CD4-positive, CD25-positive, alpha-beta regulatory T cell (primary cell): Measurements from ENCODE around the gene CNN1. TPM values are rescaled to one million over a fixed set of nuclear protein-coding genes. Genes with fewer than 3 reads are reported as not detected.

ENCODE experiments used
- ATAC-seq, 2 donors: fragments of 150-1000 bp; cut with Tn5 transposase; one replicate each; pipeline ENCODE4 v1.10.0; 2021; ENCODE audit warnings: low read depth in 2 of 2, moderate number of reproducible peaks in 2 of 2, moderate library complexity in 1 of 2
- DNase-seq, 3 donors: peaks; one replicate each; pipeline versions ENCODE4 v3.0.0 to v3.0.0-alpha.2; 2012 to 2022; ENCODE audit warnings: mixed read lengths in 1 of 3
- H3K27ac ChIP-seq: one replicate; pipeline ENCODE4 v1.7.0; 2013; ENCODE audit warnings: mild to moderate bottlenecking, low read length; ENCODE audit not compliant: insufficient read depth, poor library complexity, severe bottlenecking
- H3K27me3 ChIP-seq: one replicate; pipeline ENCODE4 v1.7.0; 2013; ENCODE audit warnings: low read length; ENCODE audit not compliant: control insufficient read depth, insufficient read depth
- H3K36me3 ChIP-seq: one replicate; pipeline ENCODE4 v1.7.0; 2013; ENCODE audit warnings: mild to moderate bottlenecking, low read length, moderate library complexity; ENCODE audit not compliant: control insufficient read depth, insufficient read depth
- H3K4me1 ChIP-seq: 2 replicates; pipeline ENCODE4 v1.7.0; 2013; ENCODE audit warnings: mild to moderate bottlenecking, low read length; ENCODE audit not compliant: insufficient read depth, control insufficient read depth, poor library complexity, severe bottlenecking
- H3K4me3 ChIP-seq: one replicate; pipeline ENCODE4 v1.7.0; 2013; ENCODE audit warnings: low read depth, mild to moderate bottlenecking, low read length, moderate library complexity
- H3K9me3 ChIP-seq, 2 experiments: 1 replicate in 1 of 2; 2 replicates in 1 of 2; pipeline ENCODE4 v1.7.0; 2013; ENCODE audit warnings: low read length in 2 of 2, mild to moderate bottlenecking in 1 of 2, moderate library complexity in 1 of 2; ENCODE audit not compliant: control insufficient read depth in 2 of 2
- H3K27ac Mint-ChIP-seq, 3 donors: one replicate each; pipeline ENCODE4 v1.8.0; 2020 to 2022; ENCODE audit warnings: mild to moderate bottlenecking in 3 of 3, mixed read lengths in 3 of 3, moderate library complexity in 2 of 3
- H3K27me3 Mint-ChIP-seq: one replicate; pipeline ENCODE4 v1.8.0; 2022; ENCODE audit warnings: mild to moderate bottlenecking, mixed read lengths
- H3K36me3 Mint-ChIP-seq: one replicate; pipeline ENCODE4 v1.8.0; 2020; ENCODE audit warnings: mixed read lengths
- H3K4me1 Mint-ChIP-seq, 4 donors: one replicate each; pipeline ENCODE4 v1.8.0; 2020 to 2022; ENCODE audit warnings: mixed read lengths in 4 of 4, mild to moderate bottlenecking in 1 of 4
- H3K4me3 Mint-ChIP-seq, 4 donors: one replicate each; pipeline ENCODE4 v1.8.0; 2020 to 2022; ENCODE audit warnings: mild to moderate bottlenecking in 4 of 4, mixed read lengths in 4 of 4, moderate library complexity in 3 of 4
- H3K9me3 Mint-ChIP-seq, 7 donors: one replicate each; pipeline ENCODE4 v1.8.0; 2020 to 2022; ENCODE audit warnings: mixed read lengths in 7 of 7, mild to moderate bottlenecking in 3 of 7, moderate library complexity in 2 of 7
- polyA plus RNA-seq, 4 donors: library from polyadenylated mRNA; unstranded; fragments of 300-500 nt; fragmentation: Illumina TruSeq; gene quantifications; one replicate each; pipeline ENCODE4 v1.2.3, GENCODE V29; 2021
- total RNA-seq: library from RNA; stranded (reverse); gene quantifications from one replicate; pipeline ENCODE4 v1.2.3, GENCODE V29; 2022

CNN1 gene
- total and polyA plus RNA-seq, 5 donors from 2014 or later: not detected

DNA sequence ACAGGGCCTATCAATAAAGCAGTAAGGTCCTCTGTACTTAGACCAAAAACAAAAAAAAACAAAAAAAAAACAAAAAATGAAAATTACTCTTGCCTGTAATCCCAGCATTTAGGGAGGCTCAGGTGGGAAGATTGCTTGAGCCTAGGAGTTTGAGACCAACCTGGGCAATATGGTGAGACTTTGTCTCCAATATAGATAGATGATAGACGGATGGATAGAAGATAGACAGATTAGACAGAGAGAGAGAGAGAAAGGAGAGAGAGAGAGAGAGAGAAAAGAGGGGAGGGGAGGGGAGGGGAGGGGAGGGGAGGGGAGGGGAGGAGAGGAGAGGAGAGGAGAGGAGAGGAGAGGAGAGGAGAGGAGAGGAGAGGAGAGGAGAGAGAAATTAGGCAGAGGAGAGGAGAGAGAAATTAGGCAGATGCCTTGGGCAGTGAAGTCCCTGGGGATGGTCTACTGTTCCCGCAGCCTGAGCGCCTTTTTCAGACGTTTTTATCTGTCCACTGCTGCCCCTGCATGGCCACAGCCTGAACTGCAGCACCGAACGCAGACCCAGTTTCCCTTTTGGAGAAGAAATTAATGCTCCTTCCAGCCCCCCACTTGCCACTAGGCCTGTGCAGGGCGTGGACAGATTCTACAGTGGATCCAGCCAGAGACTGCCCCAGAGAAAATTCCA is 48.8 kb downstream of the CNN1 start:
- H3K36me3 ChIP-seq: no peaks in the 10 kb centered on the region
- H3K4me3 Mint-ChIP-seq: peak overlapping the region in 1 of 4 donors; percentile 52
- no peak overlapping the region for H3K4me3 ChIP-seq
- H3K27ac Mint-ChIP-seq: peak overlapping the region in 2 of 3 donors; percentile 61 to 87
- H3K27ac ChIP-seq: no peak overlapping the region
- H3K27me3 Mint-ChIP-seq: peaks cover 4% of the 10 kb centered on the region
- DNase-seq (peak; percentile 62 to 81 (median 72)), ATAC-seq (peak; percentile 76 to 78)
- peaks cover under 1% of the 10 kb centered on the region for H3K4me1 ChIP-seq
- H3K9me3 ChIP-seq: no peaks in the 10 kb centered on the region
- H3K27me3 ChIP-seq: no peaks in the 10 kb centered on the region
- no peaks in the 10 kb centered on the region for H3K9me3 Mint-ChIP-seq
- peaks cover 0 to 4% (median 1%) of the 10 kb centered on the region in 4 donors for H3K4me1 Mint-ChIP-seq
- H3K36me3 Mint-ChIP-seq: no peaks in the 10 kb centered on the region

- Mint-ChIP-seq H3K27ac (peak overlapping the region in 2 of 3 donors; percentile 61 to 87), H3K9me3 (no peaks in the 10 kb centered on the region), H3K4me3 (peak overlapping the region in 1 of 4 donors; percentile 52), H3K36me3 (no peaks in the 10 kb centered on the region), H3K27me3 (peaks cover 4% of the 10 kb centered on the region), H3K4me1 (peaks cover 0 to 4% (median 1%) of the 10 kb centered on the region in 4 donors)
- DNase-seq: peak in 1 of 3 donors; percentile 26
- ATAC-seq: no peak
- no peaks in the 10 kb centered on the region for H3K9me3 ChIP-seq
- H3K36me3 ChIP-seq: no peaks in the 10 kb centered on the region
- no peaks in the 10 kb centered on the region for H3K27me3 ChIP-seq
- no peak overlapping the region for H3K27ac ChIP-seq
- H3K4me3 ChIP-seq: no peak overlapping the region
- no peaks in the 10 kb centered on the region for H3K4me1 ChIP-seq
These were observed 49.5 kb downstream of the CNN1 start for GRCh38 chr19:11587975-11588631.

- Mint-ChIP-seq H3K9me3 (peaks cover 0 to 1% (median 0%) of the 10 kb centered on the region in 7 donors), H3K36me3 (no peaks in the 10 kb centered on the region), H3K4me1 (peaks cover 4 to 15% (median 11%) of the 10 kb centered on the region in 4 donors), H3K27me3 (peaks cover 8% of the 10 kb centered on the region), H3K27ac (no peak overlapping the region), H3K4me3 (peak overlapping the region in 2 of 4 donors; percentile 51 to 60)
- DNase-seq (no peak), ATAC-seq (no peak)
- no peaks in the 10 kb centered on the region for H3K9me3 ChIP-seq
- H3K36me3 ChIP-seq: no peaks in the 10 kb centered on the region
- no peak overlapping the region for H3K27ac ChIP-seq
- H3K27me3 ChIP-seq: no peaks in the 10 kb centered on the region
- peaks cover 11% of the 10 kb centered on the region for H3K4me1 ChIP-seq
- H3K4me3 ChIP-seq: no peak overlapping the region
These were observed 55.4 kb downstream of the CNN1 start for GRCh38 chr19:11594084-11594483.

DNA sequence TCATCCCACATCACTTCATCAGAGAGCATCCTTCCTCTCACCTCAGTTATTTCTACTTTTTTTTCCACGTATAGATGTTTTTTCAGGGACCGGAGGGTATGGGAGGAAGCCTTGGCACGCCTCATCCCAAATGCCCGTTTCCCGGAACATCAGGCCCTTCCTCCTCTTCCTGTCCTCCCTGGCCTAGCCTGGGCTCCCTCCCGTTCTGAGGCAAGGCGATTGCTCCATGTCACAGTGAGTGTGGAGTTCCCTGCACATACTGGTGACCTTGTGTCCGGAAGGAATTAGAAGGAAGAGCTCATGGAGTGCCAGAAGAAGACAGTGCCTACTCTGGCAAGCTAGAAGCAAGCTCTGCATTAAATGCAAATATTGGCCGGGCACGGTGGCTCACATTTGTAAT is 57.5 kb downstream of the CNN1 start:
- Mint-ChIP-seq H3K4me3 (peak overlapping the region; percentile 59 to 100 (median 92)), H3K9me3 (peaks cover 0 to 1% (median 0%) of the 10 kb centered on the region in 7 donors), H3K36me3 (no peaks in the 10 kb centered on the region), H3K27ac (peak overlapping the region in 2 of 3 donors; percentile 56 to 92), H3K27me3 (peaks cover 5% of the 10 kb centered on the region), H3K4me1 (peaks cover 4 to 29% (median 20%) of the 10 kb centered on the region in 4 donors)
- no peaks in the 10 kb centered on the region for H3K9me3 ChIP-seq
- no peak for ATAC-seq
- no peaks in the 10 kb centered on the region for H3K36me3 ChIP-seq
- H3K4me1 ChIP-seq: peaks cover 11% of the 10 kb centered on the region
- no peak for DNase-seq
- no peaks in the 10 kb centered on the region for H3K27me3 ChIP-seq
- H3K27ac ChIP-seq: no peak overlapping the region
- H3K4me3 ChIP-seq: no peak overlapping the region

- Histone ChIP-seq H3K36me3 (no peaks in the 10 kb centered on the region), H3K4me1 (peaks cover 11% of the 10 kb centered on the region), H3K27ac (peak within 1 kb of the TSS; percentile 80), H3K4me3 (peak within 1 kb of the TSS; percentile 86), H3K27me3 (no peaks in the 10 kb centered on the region), H3K9me3 (no peaks in the 10 kb centered on the region)
- Mint-ChIP-seq H3K9me3 (peaks cover 0 to 1% (median 0%) of the 10 kb centered on the region in 7 donors), H3K27me3 (peaks cover 5% of the 10 kb centered on the region), H3K27ac (peak within 1 kb of the TSS; percentile 92), H3K4me3 (peak within 1 kb of the TSS; percentile 91 to 100 (median 94)), H3K4me1 (peaks cover 4 to 36% (median 23%) of the 10 kb centered on the region in 4 donors), H3K36me3 (peaks cover 5% of the 10 kb centered on the region)
- ATAC-seq: peak; percentile 100
- DNase-seq: peak; percentile 95 to 98 (median 96)
These were observed 58.8 kb downstream of the CNN1 start, which contains the start of gene ZNF627 for GRCh38 chr19:11597202-11598102. Gene ZNF627, plus strand, starts transcription at chr19:11597483. Its CDS starts 145 bp downstream, at chr19:11597628.

DNA sequence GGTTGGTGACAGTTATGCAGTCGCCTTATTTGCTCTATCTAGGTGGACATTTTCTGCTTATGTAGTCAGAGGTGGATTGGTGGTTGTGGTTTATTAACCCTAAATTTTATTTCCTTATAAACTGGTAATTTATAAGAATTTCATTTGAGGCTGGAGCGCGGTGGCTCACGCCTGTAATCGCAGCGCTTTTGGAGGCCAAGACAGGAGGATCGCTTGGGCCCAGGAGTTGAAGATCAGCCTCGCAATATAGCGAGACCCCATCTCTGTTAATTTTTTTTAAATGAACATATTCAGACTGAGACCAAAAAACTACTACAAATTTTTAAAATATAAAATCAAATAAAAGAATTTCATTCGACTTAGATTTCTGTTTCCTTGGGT is 59.4 kb downstream of the CNN1 start:
- Mint-ChIP-seq H3K4me1 (peaks cover 4 to 39% (median 25%) of the 10 kb centered on the region in 4 donors), H3K27ac (peak overlapping the region; percentile 56 to 92 (median 89)), H3K36me3 (peaks cover 7% of the 10 kb centered on the region), H3K4me3 (peak overlapping the region; percentile 91 to 100 (median 94)), H3K9me3 (peaks cover 0 to 1% (median 0%) of the 10 kb centered on the region in 7 donors), H3K27me3 (peaks cover 5% of the 10 kb centered on the region)
- Histone ChIP-seq H3K27ac (no peak overlapping the region), H3K27me3 (no peaks in the 10 kb centered on the region), H3K36me3 (no peaks in the 10 kb centered on the region), H3K4me1 (peaks cover 11% of the 10 kb centered on the region), H3K9me3 (no peaks in the 10 kb centered on the region), H3K4me3 (peak overlapping the region; percentile 86)
- ATAC-seq (no peak), DNase-seq (no peak)

DNA sequence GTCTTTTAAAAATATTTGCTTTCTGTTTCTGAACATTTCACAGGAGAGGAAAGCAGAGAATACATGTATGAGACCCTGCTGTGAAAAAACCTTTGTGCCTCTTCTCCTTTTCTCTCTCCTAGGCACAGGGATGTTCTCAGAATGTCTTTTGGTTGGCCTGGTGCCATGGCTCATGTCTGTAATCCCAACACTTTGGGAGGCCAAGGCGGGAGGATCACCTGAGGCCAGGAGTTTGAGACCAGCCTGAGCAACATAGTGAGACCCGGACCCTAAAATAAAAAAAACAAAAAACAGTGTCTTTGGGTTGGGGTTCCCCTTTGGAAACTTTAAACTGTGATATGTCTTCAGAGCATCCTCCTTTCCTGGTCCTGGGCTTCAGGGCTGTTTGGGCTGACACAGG is 60.1 kb downstream of the CNN1 start:
- Mint-ChIP-seq H3K9me3 (peaks cover 0 to 1% (median 0%) of the 10 kb centered on the region in 7 donors), H3K27ac (peak overlapping the region; percentile 31 to 92 (median 56)), H3K36me3 (peaks cover 7% of the 10 kb centered on the region), H3K4me1 (peaks cover 4 to 39% (median 25%) of the 10 kb centered on the region in 4 donors), H3K27me3 (peaks cover 5% of the 10 kb centered on the region), H3K4me3 (peak overlapping the region; percentile 69 to 100 (median 76))
- Histone ChIP-seq H3K27me3 (no peaks in the 10 kb centered on the region), H3K9me3 (no peaks in the 10 kb centered on the region), H3K36me3 (no peaks in the 10 kb centered on the region), H3K4me1 (peaks cover 11% of the 10 kb centered on the region), H3K4me3 (no peak overlapping the region), H3K27ac (no peak overlapping the region)
- DNase-seq: no peak
- ATAC-seq: no peak
